Activated CD4-positive, alpha-beta memory T cell treated with anti-CD3 and anti-CD28 coated beads for 36 hours (primary cell): ENCODE measurements around the gene HLA-DMA. TPM values are rescaled to one million over a fixed set of nuclear protein-coding genes. Genes with fewer than 3 reads are reported as not detected.

Source experiments
- CTCF ChIA-PET: fragments of 350-600 bp; sonication (Branson Sonifier 250); formaldehyde crosslinking; loops from one replicate; lab custom pipeline; 2021; ENCODE audit warnings: antibody characterized with exemption, inconsistent platforms; lab: Charles Lee
- POLR2A ChIA-PET: fragments of 350-600 bp; sonication (Branson Sonifier 250); formaldehyde crosslinking; loops from one replicate; lab custom pipeline; 2021; ENCODE audit warnings: antibody characterized with exemption; lab: Charles Lee
- DNase-seq: peaks from one replicate; pipeline ENCODE4 v3.0.0-alpha.2; 2020
- H3K27ac Mint-ChIP-seq: one replicate; pipeline ENCODE4 v1.8.0; 2021; ENCODE audit warnings: mixed read lengths
- H3K27me3 Mint-ChIP-seq: one replicate; pipeline ENCODE4 v1.8.0; 2021; ENCODE audit warnings: mixed read lengths
- H3K36me3 Mint-ChIP-seq: one replicate; pipeline ENCODE4 v1.8.0; 2021; ENCODE audit warnings: mixed read lengths
- H3K4me1 Mint-ChIP-seq: one replicate; pipeline ENCODE4 v1.8.0; 2021; ENCODE audit warnings: low read depth, mixed read lengths
- H3K4me3 Mint-ChIP-seq: one replicate; pipeline ENCODE4 v1.8.0; 2021; ENCODE audit warnings: mild to moderate bottlenecking, mixed read lengths
- H3K9me3 Mint-ChIP-seq: one replicate; pipeline ENCODE4 v1.8.0; 2021; ENCODE audit warnings: mixed read lengths
- intact Hi-C: fragments of 100-400 bp; cut with micrococcal nuclease; formaldehyde crosslinking; loops from one replicate; pipeline ENCODE4 v1.15.1; 2023
- total RNA-seq, 2 experiments: library from RNA; stranded (reverse); gene quantifications; one replicate each; pipeline ENCODE4 v1.2.3, GENCODE V29; 2021

The HLA-DMA gene
- total RNA-seq, 2 experiments from 2014 or later: 9.6 to 10.2 TPM

GRCh38 chr6:32931211-32931610 lies 21.7 kb downstream of the HLA-DMA start:
- H3K9me3 Mint-ChIP-seq: no peaks in the 10 kb centered on the region
- intact Hi-C loops: loop anchor here (5.0 kb wide), 1 partner anchor 36 kb away; the partner anchor contains the start of gene BRD2
- no peak for DNase-seq
- POLR2A ChIA-PET: interaction anchor here (1.0 kb wide), 1 partner anchor 37 kb away, joined by 3 read pairs; no protein-coding TSS in a partner anchor
- H3K4me1 Mint-ChIP-seq: no peaks in the 10 kb centered on the region
- no peak overlapping the region for H3K27ac Mint-ChIP-seq
- H3K27me3 Mint-ChIP-seq: no peaks in the 10 kb centered on the region
- no peaks in the 10 kb centered on the region for H3K36me3 Mint-ChIP-seq
- CTCF ChIA-PET: interaction anchor here (1.0 to 13.1 kb wide), 7 partner anchors 12 to 53 kb away, joined by 3 to 384 read pairs (median 54); partner anchors contain the start of genes BRD2 and HLA-DMA
- H3K4me3 Mint-ChIP-seq: no peak overlapping the region

- ChIA-PET POLR2A (no interaction called here), CTCF (interaction anchor here (1.4 kb wide), 1 partner anchor 63 kb away, joined by 4 read pairs; no protein-coding TSS in a partner anchor)
- intact Hi-C loops: no loop called here
- H3K4me1 Mint-ChIP-seq: peaks cover under 1% of the 10 kb centered on the region
- no peaks in the 10 kb centered on the region for H3K36me3 Mint-ChIP-seq
- H3K4me3 Mint-ChIP-seq: no peak overlapping the region
- no peaks in the 10 kb centered on the region for H3K9me3 Mint-ChIP-seq
- DNase-seq: no peak
- H3K27ac Mint-ChIP-seq: no peak overlapping the region
- peaks cover 4% of the 10 kb centered on the region for H3K27me3 Mint-ChIP-seq
These were observed 30.8 kb downstream of the HLA-DMA start for GRCh38 chr6:32922083-32922482.

- no peaks in the 10 kb centered on the region for H3K9me3 Mint-ChIP-seq
- POLR2A ChIA-PET: no interaction called here
- no peak for DNase-seq
- intact Hi-C loops: no loop called here
- H3K27ac Mint-ChIP-seq: no peak overlapping the region
- peaks cover 4% of the 10 kb centered on the region for H3K4me1 Mint-ChIP-seq
- CTCF ChIA-PET: interaction anchor here (1.0 to 1.4 kb wide), 3 partner anchors 13 to 64 kb away, joined by 3 to 4 read pairs (median 3); no protein-coding TSS in a partner anchor
- H3K27me3 Mint-ChIP-seq: peaks cover 4% of the 10 kb centered on the region
- no peaks in the 10 kb centered on the region for H3K36me3 Mint-ChIP-seq
- no peak overlapping the region for H3K4me3 Mint-ChIP-seq
These were observed 32.2 kb downstream of the HLA-DMA start for GRCh38 chr6:32920715-32921114.

- H3K36me3 Mint-ChIP-seq: no peaks in the 10 kb centered on the region
- peaks cover 15% of the 10 kb centered on the region for H3K27me3 Mint-ChIP-seq
- H3K27ac Mint-ChIP-seq: no peak overlapping the region
These were observed 39.9 kb downstream of the HLA-DMA start for GRCh38 chr6:32912951-32913350.

GRCh38 chr6:32908897-32909296 lies 44.0 kb downstream of the HLA-DMA start:
- Mint-ChIP-seq H3K9me3 (no peaks in the 10 kb centered on the region), H3K27ac (no peak overlapping the region), H3K36me3 (no peaks in the 10 kb centered on the region), H3K27me3 (peaks cover 15% of the 10 kb centered on the region), H3K4me3 (no peak overlapping the region), H3K4me1 (no peaks in the 10 kb centered on the region)
- intact Hi-C loops: no loop called here
- CTCF ChIA-PET: interaction anchor here (2.8 kb wide), 1 partner anchor 25 kb away, joined by 7 read pairs; no protein-coding TSS in a partner anchor
- no peak for DNase-seq
- POLR2A ChIA-PET: no interaction called here

More at GRCh38 chr6:32912951-32913350, 39.9 kb downstream of the HLA-DMA start:
- no peak overlapping the region for H3K4me3 Mint-ChIP-seq
- DNase-seq: no peak
- intact Hi-C loops: no loop called here
- no peaks in the 10 kb centered on the region for H3K9me3 Mint-ChIP-seq
- CTCF ChIA-PET: interaction anchor here (0.6 to 3.6 kb wide), 7 partner anchors 20 to 72 kb away, joined by 3 to 28 read pairs (median 8); partner anchors contain the start of gene HLA-DMA
- H3K4me1 Mint-ChIP-seq: peaks cover 4% of the 10 kb centered on the region
- POLR2A ChIA-PET: no interaction called here

GRCh38 chr6:32906539-32906938 lies 46.4 kb downstream of the HLA-DMA start:
- no peak for DNase-seq
- peaks cover 11% of the 10 kb centered on the region for H3K27me3 Mint-ChIP-seq
- ChIA-PET CTCF (interaction anchor here (1.8 to 2.8 kb wide), 2 partner anchors 27 to 78 kb away, joined by 7 read pairs; no protein-coding TSS in a partner anchor), POLR2A (no interaction called here)
- no peaks in the 10 kb centered on the region for H3K36me3 Mint-ChIP-seq
- no peaks in the 10 kb centered on the region for H3K9me3 Mint-ChIP-seq
- H3K4me3 Mint-ChIP-seq: no peak overlapping the region
- no peak overlapping the region for H3K27ac Mint-ChIP-seq
- no peaks in the 10 kb centered on the region for H3K4me1 Mint-ChIP-seq
- intact Hi-C loops: no loop called here

GRCh38 chr6:32905078-32905477 lies 47.8 kb downstream of the HLA-DMA start:
- Mint-ChIP-seq H3K4me1 (no peaks in the 10 kb centered on the region), H3K9me3 (no peaks in the 10 kb centered on the region), H3K36me3 (peaks cover 3% of the 10 kb centered on the region), H3K4me3 (no peak overlapping the region), H3K27me3 (peaks cover 5% of the 10 kb centered on the region), H3K27ac (no peak overlapping the region)
- DNase-seq: no peak
- CTCF ChIA-PET: interaction anchor here (0.6 to 1.8 kb wide), 9 partner anchors 19 to 1718 kb away, joined by 3 to 9 read pairs (median 4); partner anchors contain the start of gene HLA-DMA
- POLR2A ChIA-PET: interaction anchor here (0.6 kb wide), 1 partner anchor 77 kb away, joined by 4 read pairs; no protein-coding TSS in a partner anchor
- intact Hi-C loops: no loop called here

GRCh38 chr6:32903952-32904351 lies 48.9 kb downstream of the HLA-DMA start:
- Mint-ChIP-seq H3K9me3 (no peaks in the 10 kb centered on the region), H3K36me3 (peaks cover 3% of the 10 kb centered on the region), H3K4me3 (no peak overlapping the region), H3K4me1 (no peaks in the 10 kb centered on the region), H3K27me3 (peaks cover 2% of the 10 kb centered on the region), H3K27ac (no peak overlapping the region)
- intact Hi-C loops: no loop called here
- no peak for DNase-seq
- POLR2A ChIA-PET: interaction anchor here (0.7 kb wide), 1 partner anchor 10 kb away, joined by 3 read pairs; no protein-coding TSS in a partner anchor
- CTCF ChIA-PET: interaction anchor here (0.5 to 1.9 kb wide), 9 partner anchors 18 to 80 kb away, joined by 3 to 9 read pairs (median 4); partner anchors contain the start of genes HLA-DMA and TAP2

Other genes starting within 250 kb of the HLA-DMA start
- not detected for gene HLA-DQA2, start 211.7 kb downstream of the HLA-DMA start, total RNA-seq
- not detected for gene HLA-DQB2, start 189.6 kb downstream of the HLA-DMA start, total RNA-seq
- 1 to 10 TPM; 1.3 to 1.7 TPM for gene HLA-DOB, start 136.1 kb downstream of the HLA-DMA start, total RNA-seq
- gene TAP2, start 114.4 kb downstream of the HLA-DMA start, total RNA-seq: 100 to 1,000 TPM; 134 to 143 TPM
- gene PSMB8, start 109.0 kb downstream of the HLA-DMA start, total RNA-seq: 100 to 1,000 TPM; 350 to 370 TPM
- gene TAP1, start 99.4 kb downstream of the HLA-DMA start, total RNA-seq: 100 to 1,000 TPM; 245 to 258 TPM
- 100 to 1,000 TPM; 296 to 302 TPM for gene PSMB9, start 98.9 kb downstream of the HLA-DMA start, total RNA-seq
- 1 to 10 TPM; 1.6 to 1.9 TPM for gene HLA-DMB, start 12.1 kb downstream of the HLA-DMA start, total RNA-seq
- gene BRD2, start 15.5 kb upstream of the HLA-DMA start, total RNA-seq: 100 to 1,000 TPM; 168 to 190 TPM
- gene HLA-DOA, start 56.5 kb upstream of the HLA-DMA start, total RNA-seq: under 1 TPM; 0.53 to 0.55 TPM
- gene HLA-DPA1, start 120.6 kb upstream of the HLA-DMA start, total RNA-seq: 10 to 100 TPM; 19.3 to 20.9 TPM
- gene HLA-DPB1, start 122.9 kb upstream of the HLA-DMA start, total RNA-seq: 1 to 10 TPM; 5.1 to 6.9 TPM
- 1 to 10 TPM in 1 of 2 experiments, under 1 TPM in 1; 0.69 to 1.0 TPM for gene COL11A2, start 239.4 kb upstream of the HLA-DMA start, total RNA-seq
- gene RXRB, start 247.6 kb upstream of the HLA-DMA start, total RNA-seq: 10 to 100 TPM; 40.9 to 41.4 TPM
- 10 to 100 TPM; 42.0 to 45.7 TPM for gene SLC39A7, start 247.8 kb upstream of the HLA-DMA start, total RNA-seq